ES-I3 (cell line): ENCODE results near the gene IQSEC1.

ENCODE experiments used
- H3K36me3 ChIP-seq: 2 replicates; pipeline ENCODE4 v1.6.1; 2013; ENCODE audit warnings: mild to moderate bottlenecking, low read length, control low read depth, moderate library complexity; ENCODE audit not compliant: insufficient read depth
- H3K4me1 ChIP-seq: 2 replicates; pipeline ENCODE4 v1.6.1; 2013; ENCODE audit warnings: mild to moderate bottlenecking, control low read depth, low read length; ENCODE audit not compliant: insufficient read depth
- H3K9ac ChIP-seq: 2 replicates; pipeline ENCODE4 v1.6.1; 2013; ENCODE audit warnings: low read depth, mild to moderate bottlenecking, low read length, moderate library complexity
- H3K9me3 ChIP-seq: 2 replicates; pipeline ENCODE4 v1.6.1; 2013; ENCODE audit warnings: mild to moderate bottlenecking, low read length, moderate library complexity; ENCODE audit not compliant: control insufficient read depth, insufficient read depth

IQSEC1 gene

GRCh38 chr3:13032206-13032605 is 41.0 kb downstream of the IQSEC1 start:
- H3K9me3 ChIP-seq = no peaks in the 10 kb centered on the region
- no peaks in the 10 kb centered on the region for H3K36me3 ChIP-seq
- no peak overlapping the region for H3K9ac ChIP-seq
- no peaks in the 10 kb centered on the region for H3K4me1 ChIP-seq

GRCh38 chr3:13031621-13032020 is 41.6 kb downstream of the IQSEC1 start:
- no peaks in the 10 kb centered on the region for H3K9me3 ChIP-seq
- no peak overlapping the region for H3K9ac ChIP-seq
- H3K36me3 ChIP-seq = no peaks in the 10 kb centered on the region
- H3K4me1 ChIP-seq = no peaks in the 10 kb centered on the region

- Histone ChIP-seq H3K9me3 (no peaks in the 10 kb centered on the region), H3K9ac (no peak overlapping the region), H3K36me3 (no peaks in the 10 kb centered on the region), H3K4me1 (no peaks in the 10 kb centered on the region)
Observed at GRCh38 chr3:13030684-13031083, 42.5 kb downstream of the IQSEC1 start.

- H3K9ac ChIP-seq = no peak overlapping the region
- no peaks in the 10 kb centered on the region for H3K36me3 ChIP-seq
- no peaks in the 10 kb centered on the region for H3K9me3 ChIP-seq
- no peaks in the 10 kb centered on the region; the same call in 1 of the 2 replicates for H3K4me1 ChIP-seq
Observed at GRCh38 chr3:13028010-13028821, 45.0 kb downstream of the IQSEC1 start.

GRCh38 chr3:13027154-13027553 is 46.1 kb downstream of the IQSEC1 start:
- H3K9ac ChIP-seq = no peak overlapping the region
- H3K36me3 ChIP-seq = no peaks in the 10 kb centered on the region
- peaks cover 8% of the 10 kb centered on the region for H3K4me1 ChIP-seq
- H3K9me3 ChIP-seq = no peaks in the 10 kb centered on the region

- Histone ChIP-seq H3K9me3 (no peaks in the 10 kb centered on the region), H3K9ac (no peak overlapping the region), H3K36me3 (no peaks in the 10 kb centered on the region), H3K4me1 (peaks cover 15% of the 10 kb centered on the region)
Observed at GRCh38 chr3:13026534-13026933, 46.7 kb downstream of the IQSEC1 start.

GRCh38 chr3:13025778-13026518 is 47.3 kb downstream of the IQSEC1 start:
- Histone ChIP-seq H3K9ac (no peak overlapping the region), H3K4me1 (peaks cover 19% of the 10 kb centered on the region), H3K9me3 (no peaks in the 10 kb centered on the region), H3K36me3 (no peaks in the 10 kb centered on the region)

GRCh38 chr3:13025090-13025489 is 48.1 kb downstream of the IQSEC1 start:
- Histone ChIP-seq H3K9ac (no peak overlapping the region), H3K9me3 (no peaks in the 10 kb centered on the region), H3K4me1 (peaks cover 19% of the 10 kb centered on the region), H3K36me3 (no peaks in the 10 kb centered on the region)

GRCh38 chr3:13024765-13025065 is 48.5 kb downstream of the IQSEC1 start:
- Histone ChIP-seq H3K4me1 (peaks cover 21% of the 10 kb centered on the region), H3K9me3 (no peaks in the 10 kb centered on the region), H3K9ac (no peak overlapping the region), H3K36me3 (no peaks in the 10 kb centered on the region)

GRCh38 chr3:13023971-13024764 is 49.1 kb downstream of the IQSEC1 start:
- no peaks in the 10 kb centered on the region for H3K36me3 ChIP-seq
- H3K9me3 ChIP-seq = no peaks in the 10 kb centered on the region
- H3K4me1 ChIP-seq = peaks cover 24% of the 10 kb centered on the region
- no peak overlapping the region for H3K9ac ChIP-seq

GRCh38 chr3:13023235-13023970 is 49.8 kb downstream of the IQSEC1 start:
- Histone ChIP-seq H3K9ac (no peak overlapping the region), H3K4me1 (peaks cover 32% of the 10 kb centered on the region), H3K9me3 (no peaks in the 10 kb centered on the region), H3K36me3 (no peaks in the 10 kb centered on the region)

- Histone ChIP-seq H3K9ac (no peak overlapping the region), H3K9me3 (no peaks in the 10 kb centered on the region), H3K4me1 (peaks cover 40% of the 10 kb centered on the region)
Observed at GRCh38 chr3:13022348-13023234, 50.6 kb downstream of the IQSEC1 start.

More at GRCh38 chr3:13022348-13023234, 50.6 kb downstream of the IQSEC1 start:
- H3K36me3 ChIP-seq = no peaks in the 10 kb centered on the region
